NCI-H446 treated with DMSO at 0.1 percent for 48 hours (cell line): ENCODE measurements around the gene PPP2R3B.
"Not testable (repeated sequence)": the region's sequence is repeated elsewhere in the genome, so short reads cannot be mapped to it uniquely, and the experiment has no call there.

ENCODE experiments used
- DNase-seq: peaks from one replicate; lab custom pipeline; 2025; lab: John Stamatoyannopoulos, UW

PPP2R3B gene

GRCh38 chrX:402857-403256 lies 16.1 kb upstream of the PPP2R3B start:
- DNase-seq: no peak

GRCh38 chrX:400258-400657 lies 13.6 kb upstream of the PPP2R3B start:
- no peak for DNase-seq

- DNase-seq: no peak
Observed at GRCh38 chrX:397575-397974, 10.9 kb upstream of the PPP2R3B start.

- no peak for DNase-seq
Observed at GRCh38 chrX:394830-395229, 8.1 kb upstream of the PPP2R3B start.

- DNase-seq: no peak
Observed at GRCh38 chrX:392575-392846, 5.8 kb upstream of the PPP2R3B start.

- DNase-seq: no peak
Observed at GRCh38 chrX:391717-392574, 5.2 kb upstream of the PPP2R3B start.

- no peak for DNase-seq
Observed at GRCh38 chrX:390459-390858, 3.8 kb upstream of the PPP2R3B start.

- no peak for DNase-seq
Observed at GRCh38 chrX:389021-389441, 2.3 kb upstream of the PPP2R3B start.

- DNase-seq: no peak
Observed at GRCh38 chrX:387729-388128, 1.0 kb upstream of the PPP2R3B start.

- no peak for DNase-seq
Observed at GRCh38 chrX:386239-386767, 404 bp downstream of the PPP2R3B start.

GRCh38 chrX:385736-386135 lies 971 bp downstream of the PPP2R3B start:
- not testable (repeated sequence) for DNase-seq

- DNase-seq: no peak
Observed at GRCh38 chrX:384861-385260, 1.8 kb downstream of the PPP2R3B start.

GRCh38 chrX:378443-378842 lies 8.3 kb downstream of the PPP2R3B start:
- DNase-seq: no peak

GRCh38 chrX:376206-376605 lies 10.5 kb downstream of the PPP2R3B start:
- not testable (repeated sequence) for DNase-seq

- DNase-seq: no peak
Observed at GRCh38 chrX:375181-376036, 11.3 kb downstream of the PPP2R3B start.

GRCh38 chrX:374596-374995 lies 12.1 kb downstream of the PPP2R3B start:
- DNase-seq: no peak

- no peak for DNase-seq
Observed at GRCh38 chrX:373641-374471, 12.9 kb downstream of the PPP2R3B start.

- no peak for DNase-seq
Observed at GRCh38 chrX:372856-373640, 13.7 kb downstream of the PPP2R3B start.

GRCh38 chrX:371907-372306 lies 14.8 kb downstream of the PPP2R3B start:
- no peak for DNase-seq

GRCh38 chrX:370963-371745 lies 15.6 kb downstream of the PPP2R3B start:
- no peak for DNase-seq
